Astrocyte of the spinal cord (primary cell): ENCODE measurements around the gene LRRC75B.

Experiments used
- DNase-seq: peaks from one replicate; pipeline ENCODE4 v3.0.0; 2011; ENCODE audit warnings: low read depth, low spot score
- H3K4me3 ChIP-seq: 2 replicates; pipeline ENCODE4 v1.5.1; 2011; ENCODE audit warnings: low read depth, mild to moderate bottlenecking, low read length, moderate library complexity
- in situ Hi-C: cut with HindIII; loops from 2 replicates; pipeline ENCODE4 v1.10.0; 2017; ENCODE audit warnings: low sequenced_read_pairs
- TF ChIP-seq, protein P1 (sequence below): IDR thresholded peaks from 2 replicates; pipeline ENCODE4 v1.5.1; 2012; ENCODE audit warnings: low read depth, mild to moderate bottlenecking, low read length, inconsistent platforms

Gene LRRC75B

DNA sequence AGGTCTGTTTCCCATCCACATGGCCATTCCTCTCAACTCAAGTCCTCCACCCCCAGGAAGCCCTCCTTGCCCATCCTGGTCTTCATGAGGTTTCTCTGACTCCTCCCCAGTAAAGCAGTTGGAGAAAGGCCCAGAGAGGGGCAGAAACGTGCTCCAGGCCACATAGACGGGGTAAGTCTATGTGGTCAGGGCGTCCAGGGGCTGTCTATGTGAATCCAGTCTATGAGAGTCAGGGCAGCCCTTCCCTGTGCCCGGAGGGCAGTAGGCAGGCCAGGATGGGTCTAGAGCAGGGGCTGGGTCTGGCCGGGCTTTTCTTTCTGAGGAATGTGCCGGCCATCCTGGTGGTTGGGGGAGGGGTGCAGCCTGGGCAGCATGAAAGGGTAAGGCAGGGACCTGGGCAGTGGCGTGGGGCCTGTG is 49.7 kb downstream of the LRRC75B start:
- DNase-seq, result no peak
- H3K4me3 ChIP-seq, result no peak overlapping the region
- in situ Hi-C loops, result no loop called here
- TF ChIP-seq, protein P1, sequence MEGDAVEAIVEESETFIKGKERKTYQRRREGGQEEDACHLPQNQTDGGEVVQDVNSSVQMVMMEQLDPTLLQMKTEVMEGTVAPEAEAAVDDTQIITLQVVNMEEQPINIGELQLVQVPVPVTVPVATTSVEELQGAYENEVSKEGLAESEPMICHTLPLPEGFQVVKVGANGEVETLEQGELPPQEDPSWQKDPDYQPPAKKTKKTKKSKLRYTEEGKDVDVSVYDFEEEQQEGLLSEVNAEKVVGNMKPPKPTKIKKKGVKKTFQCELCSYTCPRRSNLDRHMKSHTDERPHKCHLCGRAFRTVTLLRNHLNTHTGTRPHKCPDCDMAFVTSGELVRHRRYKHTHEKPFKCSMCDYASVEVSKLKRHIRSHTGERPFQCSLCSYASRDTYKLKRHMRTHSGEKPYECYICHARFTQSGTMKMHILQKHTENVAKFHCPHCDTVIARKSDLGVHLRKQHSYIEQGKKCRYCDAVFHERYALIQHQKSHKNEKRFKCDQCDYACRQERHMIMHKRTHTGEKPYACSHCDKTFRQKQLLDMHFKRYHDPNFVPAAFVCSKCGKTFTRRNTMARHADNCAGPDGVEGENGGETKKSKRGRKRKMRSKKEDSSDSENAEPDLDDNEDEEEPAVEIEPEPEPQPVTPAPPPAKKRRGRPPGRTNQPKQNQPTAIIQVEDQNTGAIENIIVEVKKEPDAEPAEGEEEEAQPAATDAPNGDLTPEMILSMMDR, result no peak

DNA sequence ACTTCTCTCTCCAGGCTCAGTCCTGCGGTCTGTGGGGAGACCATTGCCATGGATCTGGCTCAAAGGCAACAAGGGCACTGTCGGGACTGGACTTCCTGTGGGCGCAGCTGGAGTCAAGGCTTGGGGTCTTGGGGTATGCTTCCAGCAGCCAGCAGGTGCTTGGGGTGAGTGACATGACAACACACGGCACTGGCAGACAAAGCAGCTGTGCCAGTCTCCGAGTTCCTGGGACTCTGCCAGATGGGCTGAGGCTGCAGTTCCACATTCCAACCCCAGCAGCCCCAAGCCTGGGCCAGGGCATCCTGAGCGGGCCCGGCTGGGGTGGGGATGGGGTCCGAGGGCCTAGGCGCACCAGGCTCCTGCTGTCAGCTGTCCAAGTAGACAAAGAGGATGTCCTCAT is 50.2 kb downstream of the LRRC75B start:
- no peak for DNase-seq
- H3K4me3 ChIP-seq, result no peak overlapping the region
- TF ChIP-seq, protein P1, result no peak
- in situ Hi-C loops, result no loop called here

DNA sequence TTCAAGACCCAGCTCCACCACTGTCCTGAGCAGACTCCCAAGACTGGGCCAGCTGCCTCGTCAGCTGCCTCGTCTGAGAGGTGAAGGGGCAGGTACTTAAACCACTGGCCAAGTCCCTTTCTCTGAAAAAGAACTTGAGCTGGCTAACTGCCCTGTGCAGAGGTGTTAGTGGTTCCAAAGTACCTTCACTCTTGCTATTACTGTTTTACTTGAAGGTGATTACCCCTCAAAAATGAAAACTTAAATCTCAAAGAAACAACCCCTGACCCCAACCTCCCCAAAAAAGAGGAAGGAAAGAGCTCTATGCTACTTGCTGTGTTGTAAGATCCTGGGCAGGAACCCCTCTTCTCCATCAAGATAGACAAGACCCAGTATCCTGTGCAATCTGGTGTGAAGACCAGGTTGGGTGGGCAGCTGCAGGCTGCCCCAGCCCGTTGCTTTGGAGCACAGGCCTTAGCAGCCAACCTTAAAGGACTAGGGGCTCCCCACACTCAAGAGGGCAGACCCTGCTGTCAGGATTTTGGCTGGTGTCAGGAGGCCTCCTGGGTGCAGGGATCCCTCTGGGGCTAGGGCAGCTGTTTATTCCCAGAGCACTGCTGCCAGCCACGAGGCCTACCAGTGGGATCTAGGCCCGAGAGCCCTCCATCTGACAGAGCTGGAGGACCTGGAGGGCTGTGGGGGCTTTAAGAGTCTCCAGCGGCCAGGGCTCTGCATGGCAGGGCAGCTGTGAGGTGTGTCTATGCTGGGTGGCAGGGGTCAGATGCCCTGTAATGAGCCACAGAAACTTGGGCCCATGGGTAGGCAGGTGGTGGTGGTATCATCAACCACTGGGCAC is 51.0 kb downstream of the LRRC75B start:
- no peak overlapping the region for H3K4me3 ChIP-seq
- no peak for DNase-seq
- TF ChIP-seq, protein P1, result no peak
- in situ Hi-C loops, result no loop called here

DNA sequence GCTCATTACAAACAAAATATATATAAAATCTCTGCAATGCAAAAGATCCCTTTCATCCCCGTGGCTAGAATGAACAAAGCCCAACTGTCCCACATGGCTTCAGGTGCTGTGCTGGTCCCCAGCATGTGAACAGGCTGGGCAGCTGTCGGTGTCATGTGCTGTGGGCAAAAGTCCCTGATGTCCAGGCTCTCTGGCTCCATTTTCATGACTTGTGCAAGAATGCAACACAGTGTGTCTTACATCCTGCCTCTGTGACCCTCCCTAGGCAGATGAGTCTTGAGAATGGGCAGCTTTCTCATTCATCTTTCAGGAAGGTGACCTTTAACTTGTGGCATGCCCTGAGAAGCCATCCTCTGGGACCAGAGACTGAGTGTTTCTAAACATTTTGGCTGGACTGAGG is 52.4 kb downstream of the LRRC75B start:
- in situ Hi-C loops, result no loop called here
- TF ChIP-seq, protein P1, result no peak
- H3K4me3 ChIP-seq, result no peak overlapping the region
- DNase-seq, result no peak

DNA sequence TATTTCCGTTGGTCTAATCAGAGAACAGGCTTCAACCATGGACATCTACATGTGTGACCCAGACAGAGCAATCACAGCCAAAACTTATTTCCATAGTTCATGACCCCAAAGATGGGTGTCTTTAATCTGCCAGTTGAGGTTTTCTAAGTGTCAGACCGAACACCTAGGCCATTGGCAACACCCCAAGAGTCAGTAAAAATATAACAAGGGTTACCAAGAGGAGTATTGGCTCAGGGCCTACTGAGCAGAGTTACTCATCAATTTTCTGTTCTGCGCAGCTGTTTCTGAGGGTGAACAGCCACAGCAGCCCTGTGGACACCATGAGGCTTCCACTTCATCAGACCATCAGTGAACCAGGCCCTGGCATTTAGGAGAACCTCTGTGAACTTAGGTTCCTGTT is 56.8 kb downstream of the LRRC75B start:
- in situ Hi-C loops, result no loop called here
- TF ChIP-seq, protein P1, result no peak
- DNase-seq, result no peak
- H3K4me3 ChIP-seq, result no peak overlapping the region
